K562 (cell line): ENCODE measurements around the gene TNIK. TPM values are rescaled to one million over a fixed set of nuclear protein-coding genes. Genes with fewer than 3 reads are reported as not detected.

Source experiments
- CHD2 ChIP-seq: IDR thresholded peaks from 2 replicates; pipeline ENCODE4 v1.6.1; 2011; ENCODE audit warnings: low read depth, low read length
- EHMT2 ChIP-seq: fragments of 450-650 bp; IDR thresholded peaks from 2 replicates; pipeline ENCODE4 v1.6.1; 2018; ENCODE audit warnings: antibody characterized with exemption
- GTF2A2 ChIP-seq: IDR thresholded peaks from 2 replicates; pipeline ENCODE4 v1.6.1; 2016; ENCODE audit warnings: mild to moderate bottlenecking, missing genetic modification characterization, missing compliant biosample characterization
- MGA ChIP-seq: fragments of 450-650 bp; IDR thresholded peaks from 2 replicates; pipeline ENCODE4 v1.6.1; 2016; ENCODE audit warnings: mild to moderate bottlenecking, moderate library complexity
- NFIX ChIP-seq: fragments of 250-450 bp; sonication (Bioruptor Pico); IDR thresholded peaks from 2 replicates; pipeline ENCODE4 v1.4.0; 2020; ENCODE audit warnings: low read depth, mild to moderate bottlenecking, moderate library complexity
- POLR2G ChIP-seq: fragments of 200-400 bp; formaldehyde crosslinking; IDR thresholded peaks from 2 replicates; pipeline ENCODE4 v1.6.1; 2017; ENCODE audit warnings: low read depth, mild to moderate bottlenecking, antibody characterized with exemption, low read length, moderate library complexity
- SMARCE1 ChIP-seq: fragments of 450-650 bp; IDR thresholded peaks from 2 replicates; pipeline ENCODE4 v1.7.1; 2016; ENCODE audit warnings: mild to moderate bottlenecking
- ZC3H4 ChIP-seq: sonication (generic); formaldehyde crosslinking; IDR thresholded peaks from 2 replicates; pipeline ENCODE4 v1.9.0; 2021; ENCODE audit warnings: missing genetic modification reagents, borderline replicate concordance
- ZNF197 ChIP-seq: fragments of 200-800 bp; sonication (Bioruptor generic); IDR thresholded peaks from 2 replicates; pipeline ENCODE4 v1.6.1; 2016; ENCODE audit warnings: low read depth, missing genetic modification characterization, missing compliant biosample characterization
- polyA plus RNA-seq, 8 experiments: library from polyadenylated mRNA; depleted of rRNA in 4 of 8; stranded (reverse) in 5 of 8; unstranded in 3 of 8; fragments of >200 nt; fragmentation: Nextera tagmentation in 2 of 8; fragmentation: Illumina TruSeq in 1 of 8; extraction: Ambion mirVana in 2 of 8; extraction: Trizol in 1 of 8; gene quantifications; 2 replicates each; pipeline versions ENCODE4 v1.2.1 to v1.2.3, GENCODE V29; 2011 to 2014; ENCODE audit warnings: inconsistent platforms in 1 of 8, missing spikeins in 1 of 8
- total RNA-seq, 7 experiments: library from RNA; depleted of rRNA in 6 of 7; stranded (reverse); fragments of >200 nt in 6 of 7; fragmentation: Illumina TruSeq in 2 of 7; extraction: Trizol in 2 of 7; gene quantifications; 2 replicates each; pipeline versions ENCODE4 v1.2.1 to v1.2.3, GENCODE V29; 2011 to 2021; ENCODE audit warnings: low replicate concordance in 1 of 7
- TF ChIP-seq, protein P1 (sequence below): sonication (generic); formaldehyde crosslinking; IDR thresholded peaks from 2 replicates; pipeline ENCODE4 v1.8.0; 2022; ENCODE audit warnings: missing genetic modification reagents, mild to moderate bottlenecking, moderate library complexity, borderline replicate concordance
- TF ChIP-seq, protein P2 (sequence below): fragments of 250-450 bp; sonication (Bioruptor Pico); IDR thresholded peaks from 2 replicates; pipeline ENCODE4 v1.5.0; 2021; ENCODE audit warnings: mild to moderate bottlenecking, moderate library complexity

TNIK gene
- total and polyA plus RNA-seq, 9 of the 15 experiments (the other 6 are each of a cell fraction or from before 2014, with no cell fraction given): 6.6 to 39.0 (median 24.7) TPM

- TF ChIP-seq MGA (peak; percentile 76; the same call in 1 of the 2 replicates), NFIX (CRISPR knock-in tag) (no peak), ZNF197 (no peak), GTF2A2 (tag) (no peak), CHD2 (no peak), SMARCE1 (peak; percentile 88), POLR2G (no peak), ZC3H4 (CRISPR knock-in tag) (no peak), EHMT2 (peak; percentile 75; the same call in 1 of the 2 replicates)
- TF ChIP-seq, protein P1, sequence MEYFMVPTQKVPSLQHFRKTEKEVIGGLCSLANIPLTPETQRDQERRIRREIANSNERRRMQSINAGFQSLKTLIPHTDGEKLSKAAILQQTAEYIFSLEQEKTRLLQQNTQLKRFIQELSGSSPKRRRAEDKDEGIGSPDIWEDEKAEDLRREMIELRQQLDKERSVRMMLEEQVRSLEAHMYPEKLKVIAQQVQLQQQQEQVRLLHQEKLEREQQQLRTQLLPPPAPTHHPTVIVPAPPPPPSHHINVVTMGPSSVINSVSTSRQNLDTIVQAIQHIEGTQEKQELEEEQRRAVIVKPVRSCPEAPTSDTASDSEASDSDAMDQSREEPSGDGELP (CRISPR knock-in tag): no peak
- TF ChIP-seq, protein P2, sequence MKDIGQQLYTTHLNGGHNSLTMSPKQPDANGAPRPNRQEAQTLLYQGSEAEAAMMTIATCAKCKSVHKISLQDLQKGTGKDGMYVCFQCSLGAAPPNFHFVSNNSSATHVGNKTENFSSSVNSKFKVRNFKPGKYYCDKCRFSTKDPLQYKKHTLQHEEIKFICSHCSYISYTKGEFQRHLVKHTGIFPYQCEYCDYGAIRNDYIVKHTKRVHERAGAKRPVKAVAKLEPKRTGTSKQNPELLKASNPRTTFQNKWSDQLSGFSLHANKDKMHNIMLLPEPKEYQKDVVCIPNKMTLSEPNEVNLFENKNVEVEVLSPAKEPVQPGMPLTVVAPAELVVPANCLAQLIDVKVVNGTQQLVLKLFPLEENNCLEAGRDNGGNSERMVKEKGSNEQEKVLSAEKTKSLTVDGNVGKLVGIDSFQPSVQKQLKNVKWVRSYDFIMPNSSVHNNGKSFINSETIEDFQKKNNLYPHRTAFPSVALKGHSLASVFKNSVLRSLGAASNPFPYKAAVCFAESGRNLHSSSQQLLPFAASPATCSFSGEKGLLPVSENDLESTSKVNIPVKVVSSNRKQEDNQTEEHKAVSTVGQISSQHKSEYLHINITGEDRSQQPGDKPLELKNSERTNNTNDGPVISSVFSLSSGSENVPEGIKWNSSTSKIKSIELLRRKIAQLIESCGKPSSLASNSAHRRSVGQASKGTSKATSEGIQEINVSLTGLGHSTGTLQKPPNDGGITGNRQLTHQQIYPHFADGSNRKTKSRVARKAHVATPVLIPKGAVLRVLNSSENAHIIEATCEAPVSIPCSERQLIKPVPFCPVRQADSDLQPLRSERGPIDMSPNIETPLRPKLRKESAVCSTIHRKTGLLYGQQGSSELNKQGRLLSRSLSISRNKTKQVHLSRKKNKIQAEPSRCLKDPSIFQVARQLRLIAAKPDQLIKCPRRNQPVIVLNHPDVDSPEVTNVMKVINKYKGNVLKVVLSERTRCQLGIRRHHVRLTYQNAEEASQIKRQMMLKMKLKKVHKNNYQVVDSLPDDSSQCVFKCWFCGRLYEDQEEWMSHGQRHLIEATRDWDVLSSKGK (CRISPR knock-in tag): no peak
Measured at GRCh38 chr3:171159024-171159821, 301.0 kb downstream of the TNIK start (continued).
